Skeletal muscle satellite cell (primary cell): ENCODE data around the gene PPP1R16B.

Experiments
- H3K27me3 ChIP-seq: 2 replicates; pipeline ENCODE4 v1.7.0; 2013; ENCODE audit warnings: low read length; ENCODE audit not compliant: control insufficient read depth, insufficient read depth
- H3K36me3 ChIP-seq: 2 replicates; pipeline ENCODE4 v1.7.0; 2013; ENCODE audit warnings: mild to moderate bottlenecking, control low read depth, low read length; ENCODE audit not compliant: insufficient read depth
- H3K4me1 ChIP-seq: 2 replicates; pipeline ENCODE4 v1.7.0; 2013; ENCODE audit warnings: low read length; ENCODE audit not compliant: control insufficient read depth, insufficient read depth
- H3K4me2 ChIP-seq: 2 replicates; pipeline ENCODE4 v1.7.0; 2013; ENCODE audit warnings: mild to moderate bottlenecking, low read length
- H3K4me3 ChIP-seq: 2 replicates; pipeline ENCODE4 v1.7.0; 2013; ENCODE audit warnings: low read length
- H3K9ac ChIP-seq: 2 replicates; pipeline ENCODE4 v1.7.0; 2013; ENCODE audit warnings: mild to moderate bottlenecking, low read depth, low read length, moderate library complexity
- H3K9me3 ChIP-seq: replicated peaks from 2 replicates; pipeline ENCODE4 v1.7.0; 2013; ENCODE audit warnings: mild to moderate bottlenecking, control low read depth, low read length

Gene PPP1R16B

DNA sequence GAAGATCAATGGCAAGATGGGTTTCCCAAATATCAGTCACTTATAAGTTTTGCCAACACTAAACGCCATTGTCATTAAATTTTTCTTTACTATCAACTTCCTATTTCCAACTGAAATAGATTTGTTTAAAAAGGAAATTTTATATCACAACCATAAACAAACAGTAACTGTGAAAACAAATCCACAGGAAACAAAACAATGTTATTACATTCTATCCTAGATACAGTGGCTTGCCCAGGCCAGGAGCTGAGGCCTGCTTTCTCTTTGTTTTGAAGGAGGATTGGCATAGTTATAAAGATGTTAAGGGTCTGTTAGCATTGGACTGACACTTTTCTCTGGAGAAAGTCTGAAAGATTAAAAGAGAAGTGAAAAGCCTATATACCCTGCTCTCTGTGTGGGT, 24.9 kb downstream of the PPP1R16B start:
- Histone ChIP-seq H3K36me3 (no peaks in the 10 kb centered on the region), H3K27me3 (peaks cover 52% of the 10 kb centered on the region), H3K4me3 (no peak overlapping the region), H3K9ac (no peak overlapping the region), H3K9me3 (no peaks in the 10 kb centered on the region), H3K4me2 (no peak overlapping the region), H3K4me1 (no peaks in the 10 kb centered on the region)

DNA sequence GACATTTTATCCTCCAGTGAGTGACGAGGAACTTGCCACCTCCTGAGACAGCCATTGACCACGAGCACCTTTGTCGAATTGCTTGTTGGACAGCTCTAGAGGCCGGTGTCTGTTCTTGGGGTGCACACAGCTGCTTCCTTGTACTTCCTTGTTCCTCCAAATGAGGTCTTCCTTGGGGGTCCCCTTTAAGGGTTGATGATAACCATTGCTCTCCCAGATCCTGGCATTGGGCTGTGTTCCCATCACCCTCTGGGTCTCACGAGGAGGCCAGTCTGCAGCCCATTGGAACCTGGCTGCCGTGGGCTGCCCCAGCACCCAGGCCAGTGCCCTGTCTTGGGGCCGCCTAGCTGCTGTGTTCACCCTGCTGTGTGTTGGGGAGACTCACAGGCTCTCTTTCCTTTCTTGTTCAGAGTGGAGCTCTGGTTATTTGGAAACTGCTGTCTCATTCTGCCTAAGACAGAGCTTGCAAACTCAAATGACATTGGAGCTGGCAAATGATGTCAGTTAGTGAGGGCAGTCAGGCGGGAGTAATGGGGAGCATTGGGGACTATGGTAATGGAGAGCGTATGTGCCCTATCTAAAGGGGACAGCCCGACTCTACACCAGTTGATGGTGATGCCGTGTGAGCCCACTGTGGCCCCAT, 25.7 kb downstream of the PPP1R16B start:
- Histone ChIP-seq H3K36me3 (no peaks in the 10 kb centered on the region), H3K4me1 (no peaks in the 10 kb centered on the region)

GRCh38 chr20:38831995-38832620, 26.6 kb downstream of the PPP1R16B start:
- Histone ChIP-seq H3K9ac (no peak overlapping the region), H3K9me3 (no peaks in the 10 kb centered on the region), H3K36me3 (no peaks in the 10 kb centered on the region), H3K4me3 (no peak overlapping the region), H3K4me1 (no peaks in the 10 kb centered on the region), H3K4me2 (no peak overlapping the region), H3K27me3 (peaks cover 40% of the 10 kb centered on the region)

More for the DNA sequence above, 25.7 kb downstream of the PPP1R16B start:
- Histone ChIP-seq H3K4me3 (no peak overlapping the region), H3K9me3 (no peaks in the 10 kb centered on the region), H3K27me3 (peaks cover 44% of the 10 kb centered on the region), H3K9ac (no peak overlapping the region), H3K4me2 (no peak overlapping the region)

DNA sequence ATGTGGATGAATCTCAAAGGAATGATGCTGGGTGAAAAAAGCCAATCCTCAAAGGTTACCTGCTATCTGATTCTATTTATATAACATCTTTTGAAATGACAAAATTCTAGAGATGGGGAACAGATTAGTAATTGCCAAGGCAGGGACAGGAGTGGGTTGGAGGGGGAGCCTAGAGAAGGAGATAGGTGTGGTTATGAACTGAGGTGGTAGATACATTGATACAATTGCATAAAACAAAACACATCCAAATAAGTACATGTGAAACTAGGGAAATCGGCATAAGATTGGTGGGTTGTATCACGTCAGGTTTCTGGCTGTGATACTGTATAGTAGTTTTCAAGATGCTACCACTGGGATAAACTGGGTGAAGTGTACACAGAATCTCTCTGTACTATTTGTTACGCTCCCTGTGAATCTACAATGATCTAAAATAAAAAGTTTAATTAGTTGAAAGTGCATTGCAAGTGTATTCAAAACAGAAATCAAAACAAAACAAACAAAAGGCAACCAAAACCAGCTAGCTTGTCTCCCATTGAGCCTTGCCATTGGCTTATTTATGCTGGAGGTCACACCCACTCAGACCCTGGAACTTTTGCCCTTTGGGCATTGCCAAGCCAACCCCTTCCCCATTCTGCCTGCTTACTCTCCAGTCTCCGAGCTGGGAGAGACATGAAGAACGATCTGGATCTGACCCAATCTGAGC, 27.8 kb downstream of the PPP1R16B start:
- Histone ChIP-seq H3K4me1 (no peaks in the 10 kb centered on the region), H3K27me3 (peaks cover 34% of the 10 kb centered on the region), H3K9ac (no peak overlapping the region), H3K4me2 (no peak overlapping the region), H3K4me3 (no peak overlapping the region), H3K9me3 (no peaks in the 10 kb centered on the region), H3K36me3 (no peaks in the 10 kb centered on the region)

DNA sequence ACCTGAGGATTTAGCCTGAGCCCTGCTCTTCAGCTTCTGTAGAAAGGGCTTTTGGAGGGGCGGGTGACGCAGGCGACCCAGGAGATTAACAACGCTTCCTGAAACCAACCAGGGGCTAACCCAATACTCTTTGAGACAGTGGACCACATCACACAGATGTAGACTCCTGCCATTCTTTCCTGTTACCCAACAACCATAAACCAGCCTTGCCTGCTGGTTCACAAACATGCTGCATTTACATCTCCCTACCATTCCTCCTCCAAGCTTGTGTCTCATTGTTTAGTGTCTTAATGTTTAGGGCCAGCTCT, 28.3 kb downstream of the PPP1R16B start:
- Histone ChIP-seq H3K4me1 (no peaks in the 10 kb centered on the region), H3K27me3 (peaks cover 34% of the 10 kb centered on the region), H3K9me3 (no peaks in the 10 kb centered on the region), H3K9ac (no peak overlapping the region), H3K4me2 (no peak overlapping the region), H3K36me3 (no peaks in the 10 kb centered on the region), H3K4me3 (no peak overlapping the region)

DNA sequence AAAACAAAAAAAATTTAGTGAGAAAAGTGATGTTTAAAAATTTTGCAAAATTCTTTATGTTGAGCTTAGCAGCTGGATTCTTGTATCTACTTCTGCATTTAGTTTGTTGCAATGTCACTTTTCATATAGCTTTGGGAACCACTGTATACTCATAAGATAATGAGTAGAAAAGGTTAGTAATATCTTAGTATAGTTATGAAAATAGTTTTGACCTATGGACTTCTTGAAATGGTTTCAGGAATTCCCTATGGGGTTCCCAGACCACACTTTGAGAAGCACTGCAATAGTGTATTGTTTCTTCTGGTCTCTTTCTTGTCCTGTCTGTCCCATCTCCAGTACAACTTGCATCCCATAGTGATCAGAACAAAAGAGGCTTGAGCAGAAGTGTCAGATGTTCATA, 29.4 kb downstream of the PPP1R16B start:
- no peak overlapping the region for H3K4me2 ChIP-seq
- no peaks in the 10 kb centered on the region for H3K4me1 ChIP-seq
- H3K9me3 ChIP-seq: no peaks in the 10 kb centered on the region
- H3K36me3 ChIP-seq: no peaks in the 10 kb centered on the region
- no peak overlapping the region for H3K4me3 ChIP-seq
- peaks cover 28% of the 10 kb centered on the region for H3K27me3 ChIP-seq
- no peak overlapping the region for H3K9ac ChIP-seq

GRCh38 chr20:38835792-38836191, 30.3 kb downstream of the PPP1R16B start:
- Histone ChIP-seq H3K9me3 (no peaks in the 10 kb centered on the region), H3K36me3 (no peaks in the 10 kb centered on the region), H3K4me2 (no peak overlapping the region), H3K9ac (no peak overlapping the region), H3K4me1 (no peaks in the 10 kb centered on the region), H3K4me3 (no peak overlapping the region), H3K27me3 (peaks cover 32% of the 10 kb centered on the region)

- Histone ChIP-seq H3K4me2 (no peak overlapping the region), H3K9me3 (no peaks in the 10 kb centered on the region), H3K4me1 (no peaks in the 10 kb centered on the region), H3K36me3 (no peaks in the 10 kb centered on the region), H3K9ac (no peak overlapping the region), H3K27me3 (peaks cover 26% of the 10 kb centered on the region), H3K4me3 (no peak overlapping the region)
Measured at GRCh38 chr20:38836991-38837390, 31.5 kb downstream of the PPP1R16B start.

GRCh38 chr20:38838326-38838725, 32.8 kb downstream of the PPP1R16B start:
- H3K4me1 ChIP-seq: no peaks in the 10 kb centered on the region
- H3K4me2 ChIP-seq: no peak overlapping the region
- no peak overlapping the region for H3K4me3 ChIP-seq
- no peak overlapping the region for H3K9ac ChIP-seq
- H3K36me3 ChIP-seq: no peaks in the 10 kb centered on the region
- peaks cover 24% of the 10 kb centered on the region for H3K27me3 ChIP-seq
- H3K9me3 ChIP-seq: no peaks in the 10 kb centered on the region

DNA sequence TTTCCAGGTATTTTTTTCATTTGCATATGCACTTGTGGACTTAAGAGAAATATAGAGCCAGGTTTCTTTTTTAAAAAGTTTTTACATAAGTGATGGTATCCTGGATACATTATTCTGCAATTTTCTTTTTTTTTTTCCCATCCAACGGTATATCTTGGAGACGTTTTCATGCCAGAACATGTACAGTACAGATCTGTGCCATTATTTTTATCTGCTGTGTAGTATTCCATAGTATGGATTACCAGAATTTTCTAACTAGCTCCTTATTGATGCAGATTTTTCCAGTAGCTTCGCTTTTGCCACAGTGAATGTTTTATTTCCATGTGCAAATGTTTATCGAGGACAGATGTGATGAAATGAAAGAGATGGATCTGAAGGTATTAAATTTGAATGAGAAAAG, 34.1 kb downstream of the PPP1R16B start:
- no peaks in the 10 kb centered on the region for H3K9me3 ChIP-seq
- H3K4me3 ChIP-seq: no peak overlapping the region
- H3K4me1 ChIP-seq: no peaks in the 10 kb centered on the region
- no peak overlapping the region for H3K9ac ChIP-seq
- H3K4me2 ChIP-seq: no peak overlapping the region
- H3K27me3 ChIP-seq: peaks cover 18% of the 10 kb centered on the region
- H3K36me3 ChIP-seq: no peaks in the 10 kb centered on the region

- Histone ChIP-seq H3K4me3 (no peak overlapping the region), H3K4me2 (no peak overlapping the region), H3K27me3 (peaks cover 16% of the 10 kb centered on the region), H3K9me3 (no peaks in the 10 kb centered on the region), H3K4me1 (no peaks in the 10 kb centered on the region), H3K9ac (no peak overlapping the region), H3K36me3 (no peaks in the 10 kb centered on the region)
Measured at GRCh38 chr20:38840053-38840893, 34.8 kb downstream of the PPP1R16B start.
